Mammary epithelial cell (primary cell): ENCODE results near the gene SFMBT2.

ENCODE experiments used
- CTCF ChIP-seq, 2 donors: IDR thresholded peaks in 1 of 2; conservative IDR thresholded peaks in 1 of 2; 2 replicates each; pipeline ENCODE4 v1.5.1; 2011 to 2012; ENCODE audit warnings: inconsistent platforms in 2 of 2, low read length in 2 of 2, mild to moderate bottlenecking in 2 of 2, control low read depth in 1 of 2, low read depth in 1 of 2; ENCODE audit not compliant: insufficient read depth in 1 of 2; ENCODE audit errors: extremely low read depth in 1 of 2
- EZH2 ChIP-seq: IDR thresholded peaks from 2 replicates; pipeline ENCODE4 v1.6.1; 2012; ENCODE audit warnings: low read length, inconsistent platforms, borderline replicate concordance

DNA sequence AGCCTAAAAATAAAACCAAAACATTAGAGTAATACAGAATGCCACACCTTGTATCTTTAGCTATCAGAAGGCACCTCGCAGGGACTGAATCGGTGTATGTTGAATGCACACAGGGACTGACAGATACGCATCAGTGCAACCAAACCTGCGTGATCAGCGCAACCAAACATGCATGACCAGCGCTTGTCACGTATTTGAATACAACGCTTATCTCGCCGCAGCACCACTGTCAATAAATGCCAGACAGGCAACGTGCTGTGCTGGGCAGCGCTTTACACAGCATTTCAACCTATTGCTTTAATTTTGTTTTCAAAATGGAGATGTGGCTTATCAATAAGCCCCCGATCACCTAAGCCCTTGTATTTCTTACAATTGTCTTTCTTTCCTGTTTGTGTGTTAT lies 242.4 kb downstream of the SFMBT2 start:
- TF ChIP-seq CTCF (conservative IDR thresholded peaks at IDR 0.05 in 1 of 2, IDR thresholded peaks at IDR 0.05 in 1 of 2; ENCODE audit: extremely low read depth in 1 of 2, insufficient read depth in 1 of 2, low read depth in 1 of 2, low read length in 2 of 2) (no peak), EZH2 (no peak)
